ENCODE measurements around the gene TAOK1.

TAOK1 gene

DNA sequence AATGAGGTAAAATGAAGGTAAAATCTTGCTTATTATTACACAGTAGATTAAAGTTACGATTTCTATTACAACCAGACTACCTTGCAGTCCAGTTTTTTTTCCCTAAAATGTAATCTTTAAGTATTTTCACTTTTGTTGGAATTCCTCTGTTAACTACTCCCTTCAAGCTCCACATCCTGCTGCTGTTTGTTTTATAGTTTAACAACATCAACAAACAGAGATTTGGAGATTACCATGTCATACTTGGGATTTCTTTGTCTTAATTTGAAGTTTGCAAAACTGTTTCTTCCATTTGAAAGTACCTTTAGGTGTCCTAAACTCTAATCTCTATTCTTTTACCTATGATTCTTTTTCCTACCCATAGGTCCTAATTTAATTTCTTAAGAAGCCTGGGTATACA is 93.3 kb downstream of the TAOK1 start:
- Histone ChIP-seq H3K4me1 (ENCODE audit: control insufficient read depth, insufficient read depth, low read length, poor library complexity, severe bottlenecking) (no peaks in the 10 kb centered on the region), H3K9me3 (ENCODE audit: control insufficient read depth, low read length) (no peaks in the 10 kb centered on the region), H3K27ac (ENCODE audit: low read depth, low read length, severe bottlenecking) (no peak overlapping the region), H3K36me3 (ENCODE audit: control insufficient read depth, insufficient read depth, low read length) (peaks cover 70% of the 10 kb centered on the region), H3K4me3 (ENCODE audit: extremely low read depth, insufficient read depth, low read length, poor library complexity, severe bottlenecking) (no peak overlapping the region)
- no CpG with 5 or more reads among the region's 1 CpG for WGBS, 2 experiments (ENCODE audit: insufficient coverage in 2 of 2)

DNA sequence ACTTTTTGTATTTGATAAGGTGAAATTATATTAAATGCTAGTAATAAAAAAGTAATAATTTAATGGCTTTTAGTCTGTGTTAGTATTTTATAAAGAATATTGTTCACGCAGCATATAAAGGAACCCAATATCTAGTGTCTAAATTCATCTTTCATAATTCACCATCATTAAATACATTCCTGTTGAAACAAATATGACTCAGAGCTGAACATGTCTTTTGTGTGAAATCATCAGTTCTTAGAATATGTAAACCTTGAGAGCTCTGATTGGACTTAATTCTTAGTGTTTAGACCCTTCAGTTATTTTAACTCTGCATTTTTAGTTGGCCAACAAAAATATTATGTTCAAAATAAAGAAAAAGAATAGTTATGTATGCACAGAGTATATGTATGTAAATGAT is 104.8 kb downstream of the TAOK1 start:
- no peaks in the 10 kb centered on the region for H3K4me1 ChIP-seq (ENCODE audit: control insufficient read depth, insufficient read depth, low read length, poor library complexity, severe bottlenecking)
- no CpG with 5 or more reads among the region's 1 CpG for WGBS, 2 experiments (ENCODE audit: insufficient coverage in 2 of 2)
- no peak overlapping the region for H3K4me3 ChIP-seq (ENCODE audit: extremely low read depth, insufficient read depth, low read length, poor library complexity, severe bottlenecking)
- no peak overlapping the region for H3K27ac ChIP-seq (ENCODE audit: low read depth, low read length, severe bottlenecking)
- H3K9me3 ChIP-seq (ENCODE audit: control insufficient read depth, low read length), result no peaks in the 10 kb centered on the region
- peaks cover 75% of the 10 kb centered on the region for H3K36me3 ChIP-seq (ENCODE audit: control insufficient read depth, insufficient read depth, low read length)

- peaks cover 73% of the 10 kb centered on the region for H3K36me3 ChIP-seq (ENCODE audit: control insufficient read depth, insufficient read depth, low read length)
- no peak overlapping the region for H3K4me3 ChIP-seq (ENCODE audit: extremely low read depth, insufficient read depth, low read length, poor library complexity, severe bottlenecking)
- no peak overlapping the region for H3K27ac ChIP-seq (ENCODE audit: low read depth, low read length, severe bottlenecking)
- no CpG with 5 or more reads among the region's 1 CpG for WGBS, 2 experiments (ENCODE audit: insufficient coverage in 2 of 2)
- no peaks in the 10 kb centered on the region for H3K4me1 ChIP-seq (ENCODE audit: control insufficient read depth, insufficient read depth, low read length, poor library complexity, severe bottlenecking)
- no peaks in the 10 kb centered on the region for H3K9me3 ChIP-seq (ENCODE audit: control insufficient read depth, low read length)
Observed at GRCh38 chr17:29504711-29505110, 114.5 kb downstream of the TAOK1 start.

DNA sequence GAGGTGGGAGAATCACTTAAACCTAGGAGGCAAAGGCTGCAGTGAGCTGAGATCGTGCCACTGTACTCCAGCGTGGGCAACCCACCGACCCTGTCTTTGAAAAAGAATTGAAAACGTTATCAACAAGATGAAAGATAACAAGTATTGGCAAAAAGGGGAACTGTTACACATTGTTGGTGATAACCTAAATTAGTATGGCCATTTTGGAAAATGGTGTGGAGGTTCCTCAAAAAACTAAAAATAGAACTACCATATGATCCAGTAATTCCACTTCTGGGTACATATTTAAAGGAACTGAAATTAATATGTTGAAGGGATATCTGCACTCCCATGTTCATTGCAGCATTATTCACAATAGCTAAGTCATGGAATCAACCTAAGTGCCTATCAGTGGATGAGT is 115.7 kb downstream of the TAOK1 start:
- Histone ChIP-seq H3K9me3 (ENCODE audit: control insufficient read depth, low read length) (no peaks in the 10 kb centered on the region), H3K36me3 (ENCODE audit: control insufficient read depth, insufficient read depth, low read length) (peaks cover 68% of the 10 kb centered on the region), H3K4me3 (ENCODE audit: extremely low read depth, insufficient read depth, low read length, poor library complexity, severe bottlenecking) (no peak overlapping the region), H3K27ac (ENCODE audit: low read depth, low read length, severe bottlenecking) (no peak overlapping the region), H3K4me1 (ENCODE audit: control insufficient read depth, insufficient read depth, low read length, poor library complexity, severe bottlenecking) (no peaks in the 10 kb centered on the region)
- 68 to 75% methylated on average over 2 to 4 of the region's 4 CpGs for WGBS, 2 experiments (ENCODE audit: insufficient coverage in 2 of 2)

- H3K36me3 ChIP-seq (ENCODE audit: control insufficient read depth, insufficient read depth, low read length), result peaks cover 61% of the 10 kb centered on the region
- WGBS, 2 experiments (ENCODE audit: insufficient coverage in 2 of 2), result 90 to 100% methylated on average over 2 to 5 of the region's 6 CpGs
Observed at GRCh38 chr17:29510953-29511352, 120.8 kb downstream of the TAOK1 start.

GRCh38 chr17:29514792-29515191 is 124.6 kb downstream of the TAOK1 start:
- H3K27ac ChIP-seq (ENCODE audit: low read depth, low read length, severe bottlenecking), result no peak overlapping the region
- peaks cover 73% of the 10 kb centered on the region for H3K36me3 ChIP-seq (ENCODE audit: control insufficient read depth, insufficient read depth, low read length)
- no peaks in the 10 kb centered on the region for H3K9me3 ChIP-seq (ENCODE audit: control insufficient read depth, low read length)
- no peak overlapping the region for H3K4me3 ChIP-seq (ENCODE audit: extremely low read depth, insufficient read depth, low read length, poor library complexity, severe bottlenecking)
- WGBS, 2 experiments (ENCODE audit: insufficient coverage in 2 of 2), result no CpG with 5 or more reads among the region's 2 CpGs
- no peaks in the 10 kb centered on the region for H3K4me1 ChIP-seq (ENCODE audit: control insufficient read depth, insufficient read depth, low read length, poor library complexity, severe bottlenecking)

More at GRCh38 chr17:29510953-29511352, 120.8 kb downstream of the TAOK1 start:
- Histone ChIP-seq H3K4me3 (ENCODE audit: extremely low read depth, insufficient read depth, low read length, poor library complexity, severe bottlenecking) (no peak overlapping the region), H3K4me1 (ENCODE audit: control insufficient read depth, insufficient read depth, low read length, poor library complexity, severe bottlenecking) (no peaks in the 10 kb centered on the region), H3K9me3 (ENCODE audit: control insufficient read depth, low read length) (no peaks in the 10 kb centered on the region), H3K27ac (ENCODE audit: low read depth, low read length, severe bottlenecking) (no peak overlapping the region)

- WGBS, 2 experiments (ENCODE audit: insufficient coverage in 2 of 2), result no CpG with 5 or more reads among the region's 1 CpG
- Histone ChIP-seq H3K9me3 (ENCODE audit: control insufficient read depth, low read length) (no peaks in the 10 kb centered on the region), H3K27ac (ENCODE audit: low read depth, low read length, severe bottlenecking) (no peak overlapping the region), H3K4me1 (ENCODE audit: control insufficient read depth, insufficient read depth, low read length, poor library complexity, severe bottlenecking) (no peaks in the 10 kb centered on the region), H3K36me3 (ENCODE audit: control insufficient read depth, insufficient read depth, low read length) (peaks cover 79% of the 10 kb centered on the region), H3K4me3 (ENCODE audit: extremely low read depth, insufficient read depth, low read length, poor library complexity, severe bottlenecking) (no peak overlapping the region)
Observed at GRCh38 chr17:29518359-29518758, 128.2 kb downstream of the TAOK1 start.

- Histone ChIP-seq H3K36me3 (ENCODE audit: control insufficient read depth, insufficient read depth, low read length) (peaks cover 81% of the 10 kb centered on the region), H3K4me3 (ENCODE audit: extremely low read depth, insufficient read depth, low read length, poor library complexity, severe bottlenecking) (no peak overlapping the region), H3K4me1 (ENCODE audit: control insufficient read depth, insufficient read depth, low read length, poor library complexity, severe bottlenecking) (no peaks in the 10 kb centered on the region), H3K27ac (ENCODE audit: low read depth, low read length, severe bottlenecking) (no peak overlapping the region), H3K9me3 (ENCODE audit: control insufficient read depth, low read length) (no peaks in the 10 kb centered on the region)
- WGBS, 2 experiments (ENCODE audit: insufficient coverage in 2 of 2), result no CpG with 5 or more reads among the region's 3 CpGs
Observed at GRCh38 chr17:29524692-29525091, 134.5 kb downstream of the TAOK1 start.

DNA sequence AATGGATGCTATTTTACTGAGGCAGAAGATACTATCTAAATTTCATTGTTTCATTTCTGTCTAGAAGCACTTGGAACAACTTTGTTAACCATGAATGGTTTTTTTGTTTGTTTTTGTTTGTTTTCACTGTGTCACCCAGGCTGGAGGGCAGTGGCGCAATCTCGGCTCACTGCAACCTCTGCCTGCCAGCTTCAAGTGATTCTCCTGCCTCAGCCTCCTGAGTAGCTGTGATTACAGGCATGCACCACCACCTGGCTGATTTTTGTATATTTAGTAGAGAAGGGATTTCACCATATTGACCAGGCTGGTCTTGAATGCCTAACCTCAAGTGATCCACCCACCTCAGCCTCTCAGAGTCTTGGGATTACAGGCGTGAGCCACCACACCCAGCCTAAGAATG is 136.2 kb downstream of the TAOK1 start:
- Histone ChIP-seq H3K27ac (ENCODE audit: low read depth, low read length, severe bottlenecking) (no peak overlapping the region), H3K4me1 (ENCODE audit: control insufficient read depth, insufficient read depth, low read length, poor library complexity, severe bottlenecking) (no peaks in the 10 kb centered on the region), H3K9me3 (ENCODE audit: control insufficient read depth, low read length) (no peaks in the 10 kb centered on the region), H3K4me3 (ENCODE audit: extremely low read depth, insufficient read depth, low read length, poor library complexity, severe bottlenecking) (no peak overlapping the region), H3K36me3 (ENCODE audit: control insufficient read depth, insufficient read depth, low read length) (peaks cover 82% of the 10 kb centered on the region)
- WGBS, 2 experiments (ENCODE audit: insufficient coverage in 2 of 2), result no CpG with 5 or more reads among the region's 3 CpGs

DNA sequence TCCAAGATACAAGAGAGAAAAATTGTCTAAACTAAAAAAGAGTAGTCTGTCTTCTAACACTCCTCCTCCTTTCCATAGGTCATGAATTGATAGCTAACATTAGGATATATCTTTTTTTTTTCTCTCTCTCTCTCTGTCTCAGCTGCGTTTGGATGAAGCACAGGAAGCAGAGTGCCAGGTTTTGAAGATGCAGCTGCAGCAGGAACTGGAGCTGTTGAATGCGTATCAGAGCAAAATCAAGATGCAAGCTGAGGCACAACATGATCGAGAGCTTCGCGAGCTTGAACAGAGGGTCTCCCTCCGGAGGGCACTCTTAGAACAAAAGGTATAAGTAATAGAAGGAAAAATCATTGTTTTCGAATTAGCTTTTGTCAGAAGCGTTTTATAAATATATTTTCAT is 143.8 kb downstream of the TAOK1 start:
- peaks cover 70% of the 10 kb centered on the region for H3K36me3 ChIP-seq (ENCODE audit: control insufficient read depth, insufficient read depth, low read length)

GRCh38 chr17:29544066-29544465 is 153.9 kb downstream of the TAOK1 start:
- WGBS, 2 experiments (ENCODE audit: insufficient coverage in 2 of 2), result 100% methylated on average over 1 of the region's 4 CpGs; no CpG with 5 or more reads in 1 of the 2 experiments
- no peaks in the 10 kb centered on the region for H3K4me1 ChIP-seq (ENCODE audit: control insufficient read depth, insufficient read depth, low read length, poor library complexity, severe bottlenecking)
- H3K27ac ChIP-seq (ENCODE audit: low read depth, low read length, severe bottlenecking), result no peak overlapping the region
- H3K36me3 ChIP-seq (ENCODE audit: control insufficient read depth, insufficient read depth, low read length), result peaks cover 68% of the 10 kb centered on the region
- no peak overlapping the region for H3K4me3 ChIP-seq (ENCODE audit: extremely low read depth, insufficient read depth, low read length, poor library complexity, severe bottlenecking)
- H3K9me3 ChIP-seq (ENCODE audit: control insufficient read depth, low read length), result no peaks in the 10 kb centered on the region

More for the DNA sequence above, 143.8 kb downstream of the TAOK1 start:
- no peak overlapping the region for H3K4me3 ChIP-seq (ENCODE audit: extremely low read depth, insufficient read depth, low read length, poor library complexity, severe bottlenecking)
- 94 to 97% methylated on average over 5 to 6 of the region's 8 CpGs for WGBS, 2 experiments (ENCODE audit: insufficient coverage in 2 of 2)
- H3K27ac ChIP-seq (ENCODE audit: low read depth, low read length, severe bottlenecking), result no peak overlapping the region
- no peaks in the 10 kb centered on the region for H3K4me1 ChIP-seq (ENCODE audit: control insufficient read depth, insufficient read depth, low read length, poor library complexity, severe bottlenecking)
- H3K9me3 ChIP-seq (ENCODE audit: control insufficient read depth, low read length), result no peaks in the 10 kb centered on the region

All from mesodermal cell (in vitro differentiated cells).